HG02840 (cell line): ENCODE data around the gene JMJD8.

ENCODE experiments used
- ATAC-seq: cut with Tn5 transposase; IDR thresholded peaks from one replicate; pipeline ENCODE4 v1.9.1; 2021; ENCODE audit warnings: mild to moderate bottlenecking, moderate library complexity, moderate number of reproducible peaks; ENCODE audit not compliant: unreplicated experiment, low FRiP score

Gene JMJD8

GRCh38 chr16:678209-678857 is 5.8 kb downstream of the JMJD8 start:
- ATAC-seq = no peak

- ATAC-seq = no peak
Observed at GRCh38 chr16:677316-678190, 6.6 kb downstream of the JMJD8 start.

GRCh38 chr16:676913-677312 is 7.2 kb downstream of the JMJD8 start:
- ATAC-seq = no peak

- ATAC-seq = no peak
Observed at GRCh38 chr16:676565-676902, 7.6 kb downstream of the JMJD8 start.

GRCh38 chr16:675884-676564 is 8.1 kb downstream of the JMJD8 start:
- no peak for ATAC-seq

GRCh38 chr16:674968-675883 is 8.9 kb downstream of the JMJD8 start, which contains the start of gene RHBDL1:
TSS of gene RHBDL1 (plus strand) at chr16:675671. CDS start at chr16:675791, 120 bp downstream.
- no peak for ATAC-seq

- no peak for ATAC-seq
Observed at GRCh38 chr16:674214-674881, 9.8 kb downstream of the JMJD8 start.

GRCh38 chr16:673399-673991 is 10.6 kb downstream of the JMJD8 start:
- no peak for ATAC-seq

- no peak for ATAC-seq
Observed at GRCh38 chr16:672851-673250, 11.3 kb downstream of the JMJD8 start.

- ATAC-seq = no peak
Observed at GRCh38 chr16:672371-672770, 11.8 kb downstream of the JMJD8 start.

- ATAC-seq = no peak
Observed at GRCh38 chr16:671353-672131, 12.6 kb downstream of the JMJD8 start.

- ATAC-seq = no peak
Observed at GRCh38 chr16:670485-671352, 13.4 kb downstream of the JMJD8 start.

- ATAC-seq = no peak
Observed at GRCh38 chr16:669666-670065, 14.5 kb downstream of the JMJD8 start.

- peak; percentile 15 for ATAC-seq
Observed at GRCh38 chr16:668519-669171, 15.5 kb downstream of the JMJD8 start.

GRCh38 chr16:667780-668518 is 16.2 kb downstream of the JMJD8 start, which contains the start of gene RHOT2:
TSS of gene RHOT2 (plus strand) at chr16:668132. CDS start at chr16:668200, 68 bp downstream.
- peak; percentile 72 for ATAC-seq

GRCh38 chr16:667113-667779 is 16.9 kb downstream of the JMJD8 start:
- no peak for ATAC-seq
